ENCODE measurements around the gene SLC7A6.

- no peak for TF ChIP-seq EP300 (IDR thresholded peaks at IDR 0.05; ENCODE audit: low read depth)
- no peak for TF ChIP-seq CTCF (IDR thresholded peaks at IDR 0.05)
Observed at GRCh38 chr16:68267612-68268405, 3.5 kb downstream of the SLC7A6 start.

All from transverse colon (tissue), 3 donors.